GM12892 (cell line): Measurements from ENCODE around the gene CRIM1.

ENCODE experiments used
- POLR2A ChIP-seq: IDR thresholded peaks from 2 replicates; pipeline ENCODE4 v1.6.1; 2011; ENCODE audit warnings: low read depth, low read length, control low read depth
- POLR2AphosphoS5 ChIP-seq: IDR thresholded peaks from 2 replicates; pipeline ENCODE4 v1.6.1; 2011; ENCODE audit warnings: low read depth, low read length, control low read depth
- TAF1 ChIP-seq: IDR thresholded peaks from 2 replicates; pipeline ENCODE4 v1.6.1; 2011; ENCODE audit warnings: low read depth, mild to moderate bottlenecking, control low read depth, low read length, borderline replicate concordance

DNA sequence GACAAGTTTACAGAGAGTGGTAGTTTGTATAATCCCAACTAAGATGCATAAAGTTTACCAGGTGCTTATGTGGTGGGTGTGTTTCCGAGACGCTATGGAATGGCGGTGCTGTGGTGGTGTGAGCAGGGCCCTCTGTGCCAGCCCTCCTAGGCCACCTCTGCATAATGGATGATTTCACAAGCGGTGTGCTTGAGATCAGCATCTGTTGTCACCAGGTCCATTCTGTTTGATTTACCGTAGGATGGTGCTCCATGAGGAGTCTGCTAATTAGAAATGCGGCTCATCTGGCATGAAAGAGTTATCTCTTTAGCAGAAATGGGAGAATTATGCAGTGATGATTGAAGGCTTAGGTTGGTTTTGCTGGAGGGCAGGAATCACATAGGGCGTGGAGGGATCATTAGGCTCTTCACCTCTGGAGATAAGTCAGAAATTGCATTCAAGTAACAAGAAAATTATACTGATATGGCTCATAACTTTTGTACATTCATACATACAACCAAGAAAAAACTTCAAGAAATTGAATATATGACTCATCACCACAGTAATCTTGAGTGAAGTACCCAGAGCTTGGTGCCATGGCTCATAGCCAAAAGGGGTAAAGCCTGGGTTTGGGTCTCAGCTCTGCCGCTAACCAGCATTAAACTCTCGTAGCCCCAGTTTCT is 41.4 kb downstream of the CRIM1 start:
- TF ChIP-seq POLR2A, result no peak
- TF ChIP-seq POLR2AphosphoS5, result no peak
- no peak for TF ChIP-seq TAF1
